HG03558 (cell line): ENCODE measurements around the gene GATB.
"Not testable (repeated sequence)": the region's sequence is repeated elsewhere in the genome, so short reads cannot be mapped to it uniquely, and the experiment has no call there.

Source experiments
- ATAC-seq: cut with Tn5 transposase; IDR thresholded peaks from one replicate; pipeline ENCODE4 v1.9.1; 2021; ENCODE audit warnings: moderate number of reproducible peaks; ENCODE audit not compliant: unreplicated experiment; ENCODE audit errors: extremely low read depth

Gene GATB

GRCh38 chr4:151736852-151737251, 24.0 kb downstream of the GATB start:
- not testable (repeated sequence) for ATAC-seq

- ATAC-seq = no peak
Measured at GRCh38 chr4:151736361-151736760, 24.4 kb downstream of the GATB start.

DNA sequence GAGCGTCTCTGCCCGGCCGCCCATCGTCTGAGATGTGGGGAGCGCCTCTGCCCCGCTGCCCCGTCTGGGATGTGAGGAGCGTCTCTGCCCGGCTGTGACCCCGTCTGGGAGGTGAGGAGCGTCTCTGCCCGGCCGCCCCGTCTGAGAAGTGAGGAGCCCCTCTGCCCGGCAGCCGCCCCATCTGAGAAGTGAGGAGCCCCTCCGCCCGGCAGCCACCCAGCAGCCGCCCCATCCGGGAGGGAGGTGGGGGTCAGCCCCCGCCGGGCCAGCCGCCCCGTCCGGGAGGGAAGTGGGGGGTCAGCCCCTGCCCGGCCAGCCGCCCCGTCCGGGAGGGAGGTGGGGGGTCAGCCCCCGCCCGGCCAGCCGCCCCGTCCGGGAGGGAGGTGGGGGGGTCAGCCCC, 29.1 kb downstream of the GATB start:
- not testable (repeated sequence) for ATAC-seq

DNA sequence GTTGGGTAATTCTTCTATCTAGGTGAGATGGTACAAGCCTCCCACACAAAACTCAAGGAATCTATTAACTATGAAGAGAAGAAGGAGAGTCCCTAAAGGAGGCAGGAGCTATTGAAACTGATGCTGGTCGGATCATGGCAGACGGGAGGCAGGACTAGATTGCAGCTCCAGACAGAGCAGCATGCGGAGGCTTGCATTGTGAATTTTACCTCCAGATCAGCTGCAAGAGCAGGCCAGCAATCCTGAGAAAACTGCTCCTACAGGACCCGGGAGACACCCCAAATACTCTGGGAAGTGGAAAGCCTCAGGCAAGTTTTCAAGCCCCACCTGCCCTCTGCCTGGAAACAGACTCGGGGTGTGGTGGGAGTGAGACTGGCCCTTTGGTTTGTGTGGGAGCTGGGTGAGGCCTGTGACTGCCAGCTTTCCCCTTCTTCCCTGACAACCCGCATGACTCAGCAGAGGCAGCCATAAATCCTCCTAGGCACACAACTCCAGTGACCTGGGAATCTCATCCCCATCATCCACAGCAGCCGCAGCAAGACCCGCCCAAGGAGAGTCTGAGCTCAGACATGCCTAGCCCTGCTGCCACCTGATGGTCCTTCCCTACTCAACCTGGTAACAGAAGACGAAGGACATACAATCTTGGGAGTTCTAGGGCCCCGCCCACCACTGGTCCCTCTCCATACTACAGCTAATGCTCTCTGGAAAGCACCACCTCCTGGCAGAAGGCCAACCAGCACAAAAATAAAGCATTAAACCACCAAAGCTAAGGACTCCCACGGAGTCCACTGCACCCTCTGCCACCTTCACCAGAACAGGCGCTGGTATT, 30.9 kb downstream of the GATB start:
- no peak for ATAC-seq

GRCh38 chr4:151728679-151729078, 32.1 kb downstream of the GATB start:
- no peak for ATAC-seq

DNA sequence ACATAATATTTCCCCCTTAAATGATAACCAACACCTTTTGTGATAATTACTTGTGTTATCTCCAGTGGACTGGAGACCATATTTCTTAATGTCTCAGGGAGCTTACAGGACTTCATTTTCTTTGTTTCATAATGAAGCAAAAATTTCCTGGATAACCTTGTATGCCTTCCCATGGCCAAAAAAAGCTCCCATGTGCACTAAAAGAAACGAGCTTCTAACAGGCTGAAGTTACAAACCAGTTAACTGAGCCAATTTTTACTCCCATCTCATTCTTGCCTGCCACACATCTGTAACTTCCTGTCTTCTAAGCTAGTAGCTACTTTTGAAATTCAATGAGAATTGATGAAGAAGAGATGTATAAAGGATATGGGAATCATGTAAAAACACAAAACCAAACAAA, 32.8 kb downstream of the GATB start:
- no peak for ATAC-seq

DNA sequence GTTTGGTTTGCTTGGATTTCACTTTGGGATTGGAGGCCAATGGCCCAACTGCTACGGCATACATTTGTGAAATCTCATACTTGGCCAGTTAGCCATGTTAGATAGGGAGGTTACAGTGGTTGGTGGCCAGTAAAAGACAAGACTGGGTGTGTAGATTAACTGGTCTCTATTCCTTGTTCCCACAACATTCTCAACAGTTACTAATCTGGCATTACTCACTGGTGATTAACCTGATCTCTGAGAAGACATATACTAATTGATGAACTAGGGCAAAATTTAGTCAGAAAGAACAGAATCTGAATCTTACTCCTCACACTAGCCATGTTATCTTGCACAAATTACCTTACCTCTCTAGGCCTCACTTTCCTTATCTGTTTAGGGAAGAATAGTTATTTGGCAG, 33.4 kb downstream of the GATB start:
- no peak for ATAC-seq

GRCh38 chr4:151725087-151725486, 35.7 kb downstream of the GATB start:
- no peak for ATAC-seq

- ATAC-seq = no peak
Measured at GRCh38 chr4:151721916-151722315, 38.9 kb downstream of the GATB start.

- no peak for ATAC-seq
Measured at GRCh38 chr4:151721466-151721865, 39.3 kb downstream of the GATB start.

GRCh38 chr4:151719956-151720334, 40.9 kb downstream of the GATB start:
- ATAC-seq = no peak

DNA sequence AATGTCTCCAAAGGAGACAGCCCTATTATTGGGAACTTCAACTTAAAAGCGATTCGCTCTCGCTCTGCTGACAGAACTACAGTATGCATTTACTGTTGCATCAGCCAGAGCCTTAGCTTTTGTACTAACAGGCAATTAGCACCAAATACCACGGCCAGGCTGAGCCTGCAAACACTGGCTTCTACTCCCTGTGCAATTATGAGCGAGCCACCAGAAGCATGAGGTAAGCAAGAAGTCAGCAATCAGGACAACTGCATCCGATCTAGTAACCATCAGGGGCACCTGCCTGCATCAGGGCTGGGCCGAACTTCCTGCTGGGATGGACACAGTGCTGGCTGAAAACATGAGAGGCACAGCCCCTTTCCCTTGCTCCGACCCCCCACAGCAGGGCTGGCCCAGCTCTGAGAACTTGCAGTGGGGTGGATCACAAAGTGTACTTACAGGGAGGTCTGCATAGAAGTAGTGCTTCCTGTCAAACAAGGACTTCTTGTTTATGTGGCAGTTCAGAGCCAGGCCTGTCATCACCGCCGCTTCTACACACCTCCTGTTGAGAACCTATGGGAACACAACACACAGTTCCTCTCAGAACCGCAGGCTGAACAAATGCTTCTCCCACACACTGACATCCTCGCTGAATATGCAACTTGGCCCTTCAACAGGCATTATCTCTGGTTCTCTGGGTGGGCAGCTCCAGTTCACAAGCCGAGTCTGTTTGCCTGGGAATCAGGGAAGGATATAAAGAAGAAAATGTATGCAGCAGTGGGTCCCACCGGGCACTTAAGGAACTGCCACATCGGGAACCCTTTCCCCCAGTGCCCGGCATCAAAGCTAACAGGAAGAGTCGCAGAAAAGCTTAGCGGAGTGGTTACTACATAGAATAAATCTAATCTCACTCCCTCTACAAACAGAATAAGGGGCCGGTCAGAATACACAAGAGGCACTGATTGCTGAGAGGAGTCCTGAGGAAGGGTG, 41.5 kb downstream of the GATB start:
- ATAC-seq = no peak

- ATAC-seq = no peak
Measured at GRCh38 chr4:151717909-151718628, 42.7 kb downstream of the GATB start.

DNA sequence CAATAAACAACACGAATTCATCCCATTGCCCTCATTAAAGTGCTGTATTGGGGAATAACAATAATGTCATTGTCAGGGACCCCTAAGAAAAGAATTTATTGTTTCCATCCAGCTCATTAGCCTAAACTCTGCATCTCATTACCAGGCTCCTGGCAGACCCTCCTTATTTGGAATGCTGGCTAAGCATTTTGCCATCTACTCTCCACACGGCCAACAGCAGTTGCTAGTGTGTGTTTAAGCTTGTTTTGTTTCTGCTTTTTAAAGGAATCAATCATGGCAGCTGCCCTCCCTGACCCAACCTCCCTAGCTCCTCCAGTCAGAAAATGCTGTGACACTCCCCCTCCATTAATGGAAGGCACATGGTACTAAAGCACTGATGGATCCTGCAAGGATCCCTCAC, 43.5 kb downstream of the GATB start:
- ATAC-seq = no peak

DNA sequence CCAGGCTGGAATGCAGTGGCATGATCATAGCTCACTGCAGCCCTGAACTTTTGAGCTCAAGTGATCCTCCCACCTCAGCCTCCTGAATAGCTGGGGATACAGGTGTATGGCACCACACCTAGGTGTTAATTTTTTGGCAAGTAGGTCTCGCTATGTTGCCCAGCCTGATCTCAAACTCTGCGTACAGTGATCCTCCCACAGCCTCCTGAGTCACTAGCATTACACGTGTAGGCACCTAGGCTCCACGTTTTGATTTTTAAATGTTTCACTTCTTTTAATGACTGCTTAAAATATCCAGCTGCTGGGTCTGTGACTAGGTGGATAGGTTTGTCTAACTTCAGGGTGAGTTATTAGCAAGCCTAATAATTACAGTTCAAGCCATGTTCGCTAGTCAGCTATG, 44.5 kb downstream of the GATB start:
- no peak for ATAC-seq

DNA sequence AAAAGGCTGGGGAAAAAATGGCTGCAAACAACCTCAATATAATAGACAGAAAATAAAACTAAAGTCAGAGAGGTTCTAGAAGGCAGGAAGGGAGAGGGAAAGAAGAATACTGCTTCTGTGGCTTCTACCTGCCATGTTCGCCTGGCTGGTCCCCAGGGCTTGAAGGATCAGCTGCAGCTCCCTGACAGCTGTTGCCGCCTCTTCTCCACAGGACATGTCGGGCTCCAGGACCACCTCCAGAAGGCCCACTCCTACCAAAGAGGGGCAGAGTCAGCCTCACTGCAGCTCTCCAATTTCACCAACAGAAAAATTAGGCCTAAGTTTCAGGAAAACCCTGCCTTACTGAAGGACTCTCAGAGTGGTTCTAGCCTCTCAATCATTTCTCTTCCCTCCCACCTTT, 44.9 kb downstream of the GATB start:
- no peak for ATAC-seq

DNA sequence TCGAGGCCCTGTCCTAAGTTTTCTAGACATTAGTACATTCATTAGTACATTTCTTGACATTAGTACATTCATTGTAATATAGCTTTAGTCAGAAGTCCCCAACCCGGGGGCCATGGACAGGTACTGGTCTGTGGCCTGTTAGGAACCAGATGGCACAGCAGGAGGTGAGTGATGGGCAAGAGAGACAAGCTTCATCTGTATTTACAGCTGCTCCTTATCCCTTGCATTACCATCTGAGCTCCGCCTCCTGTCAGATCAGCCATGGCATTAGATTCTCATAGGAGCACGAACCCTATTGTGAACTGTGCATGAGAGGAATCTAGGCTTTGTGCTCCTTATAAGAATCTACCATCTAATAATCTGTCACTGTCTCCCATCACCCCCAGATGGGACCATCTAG, 48.0 kb downstream of the GATB start:
- no peak for ATAC-seq

- no peak for ATAC-seq
Measured at GRCh38 chr4:151711646-151712045, 49.2 kb downstream of the GATB start.

DNA sequence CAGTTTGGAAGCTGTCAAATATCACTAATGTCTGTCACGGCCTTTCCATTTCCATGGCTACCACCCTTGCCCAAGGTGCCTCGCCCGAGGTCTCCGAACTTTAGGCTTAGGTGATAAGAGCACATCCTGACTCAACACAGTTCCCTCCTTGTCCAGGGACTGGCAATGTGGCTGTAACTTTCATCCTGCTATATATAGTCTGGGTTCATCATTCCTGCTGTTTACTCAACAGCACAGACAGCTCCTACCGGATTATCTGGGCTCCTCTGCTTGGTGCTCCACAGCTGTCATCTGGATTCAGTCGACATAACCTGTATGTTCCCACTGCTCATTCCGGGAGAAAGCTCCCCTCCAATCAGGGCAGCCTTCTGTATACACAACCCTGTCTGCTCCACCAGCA, 51.2 kb downstream of the GATB start:
- no peak for ATAC-seq

GRCh38 chr4:151709071-151709470, 51.7 kb downstream of the GATB start:
- ATAC-seq = no peak

- ATAC-seq = no peak
Measured at GRCh38 chr4:151708100-151708499, 52.7 kb downstream of the GATB start.
